Left ventricle myocardium superior (tissue), 1 donor: ENCODE results near the gene LMBRD2. TPM values are rescaled to one million over a fixed set of nuclear protein-coding genes. Genes with fewer than 3 reads are reported as not detected.
"Not testable (repeated sequence)": the region's sequence is repeated elsewhere in the genome, so short reads cannot be mapped to it uniquely, and the experiment has no call there.

Experiments
- ATAC-seq: fragments of 200-7000 bp; cut with Tn5 transposase; one replicate; pipeline ENCODE4 v1.9.1; 2020; ENCODE audit warnings: mild to moderate bottlenecking, moderate library complexity
- DNase-seq: peaks from one replicate; pipeline ENCODE4 v3.0.0-alpha.2; 2020
- intact Hi-C: fragments of 100-400 bp; cut with micrococcal nuclease; formaldehyde crosslinking; loops from one replicate; pipeline ENCODE4 v1.11.0; 2022
- total RNA-seq: library from RNA; stranded (reverse); fragmentation: NEBNext Ultra II Directional; extraction: Animal tissue kit (Norgen Biotek cat#: 25700); gene quantifications from one replicate; pipeline ENCODE4 v1.2.1, GENCODE V29; 2021
- donor health status: DM: no; HTN: yes; CAD: no; lungs with severe emphysema.

Gene LMBRD2
- total RNA-seq, 1 donor from 2014 or later, result 14.5 TPM

DNA sequence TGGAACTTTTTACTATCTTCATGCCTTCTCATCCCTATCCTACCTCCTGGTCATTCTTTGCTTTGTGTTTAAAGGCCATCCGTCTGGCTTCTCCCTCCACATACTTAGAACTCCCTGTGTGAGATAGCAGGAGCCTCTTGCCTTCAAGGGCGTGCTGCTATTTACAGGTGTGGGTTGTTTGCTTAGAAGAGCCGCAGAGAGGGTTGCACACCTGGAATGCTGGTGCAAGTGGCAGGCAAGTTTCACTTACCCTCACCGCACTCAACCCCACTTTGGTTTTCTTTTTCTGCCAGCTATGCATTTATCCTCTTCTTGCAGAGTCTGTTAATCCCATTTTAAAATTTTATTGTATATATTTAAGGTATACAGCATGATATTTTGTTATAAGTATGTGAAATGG, 12.8 kb upstream of the LMBRD2 start:
- ATAC-seq (no peak), DNase-seq (no peak)
- intact Hi-C loops, result no loop called here

- DNase-seq (no peak), ATAC-seq (no peak)
- intact Hi-C loops, result no loop called here
Measured at GRCh38 chr5:36162810-36163486, 11.3 kb upstream of the LMBRD2 start.

DNA sequence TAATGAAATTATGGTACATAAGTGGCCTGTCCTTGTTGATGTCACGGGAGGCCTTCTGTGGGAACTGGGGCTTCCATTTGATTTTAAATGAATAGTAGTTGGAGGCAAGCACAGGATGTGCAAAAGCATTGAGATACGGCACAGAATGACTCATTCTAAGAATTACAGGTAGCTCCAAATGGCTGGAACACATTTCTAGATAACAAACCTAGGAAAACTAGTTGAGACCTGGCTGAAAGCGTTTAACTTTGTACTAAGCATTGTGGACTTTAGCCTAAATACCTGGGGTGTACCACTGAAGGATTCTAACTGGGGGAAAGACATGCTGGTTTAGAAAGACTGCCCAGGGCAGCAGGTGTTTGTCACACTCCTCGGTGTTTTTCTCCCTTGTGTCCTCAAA, 9.7 kb upstream of the LMBRD2 start:
- no peak for DNase-seq
- no peak for ATAC-seq
- intact Hi-C loops, result no loop called here

DNA sequence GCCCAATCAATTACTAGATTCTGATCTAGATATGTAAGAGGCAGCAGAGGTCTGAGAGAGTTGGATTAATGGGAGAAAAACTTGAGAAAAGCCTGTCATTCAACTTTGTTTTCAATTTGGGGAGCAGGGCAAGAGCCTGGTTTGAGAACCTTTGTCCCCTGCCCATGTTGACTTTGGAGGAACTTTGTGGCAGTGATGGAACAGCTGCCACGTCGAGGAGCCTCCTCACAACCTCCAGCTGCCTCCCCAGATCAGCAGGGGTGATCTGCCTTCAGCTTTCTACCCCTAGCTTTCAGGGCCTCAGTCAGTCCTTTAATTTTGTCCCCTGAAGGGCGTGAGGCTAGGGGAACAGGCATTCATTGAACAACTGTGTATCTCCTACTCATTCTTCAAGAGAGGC, 8.9 kb upstream of the LMBRD2 start:
- intact Hi-C loops, result no loop called here
- ATAC-seq (no peak), DNase-seq (no peak)

- no peak for ATAC-seq
- intact Hi-C loops, result no loop called here
- DNase-seq, result no peak
Measured at GRCh38 chr5:36158144-36158543, 6.5 kb upstream of the LMBRD2 start.

GRCh38 chr5:36156619-36157018, 4.9 kb upstream of the LMBRD2 start:
- DNase-seq, result no peak
- intact Hi-C loops, result no loop called here
- no peak for ATAC-seq

GRCh38 chr5:36156121-36156601, 4.5 kb upstream of the LMBRD2 start:
- no peak for ATAC-seq
- DNase-seq, result no peak
- intact Hi-C loops, result no loop called here

DNA sequence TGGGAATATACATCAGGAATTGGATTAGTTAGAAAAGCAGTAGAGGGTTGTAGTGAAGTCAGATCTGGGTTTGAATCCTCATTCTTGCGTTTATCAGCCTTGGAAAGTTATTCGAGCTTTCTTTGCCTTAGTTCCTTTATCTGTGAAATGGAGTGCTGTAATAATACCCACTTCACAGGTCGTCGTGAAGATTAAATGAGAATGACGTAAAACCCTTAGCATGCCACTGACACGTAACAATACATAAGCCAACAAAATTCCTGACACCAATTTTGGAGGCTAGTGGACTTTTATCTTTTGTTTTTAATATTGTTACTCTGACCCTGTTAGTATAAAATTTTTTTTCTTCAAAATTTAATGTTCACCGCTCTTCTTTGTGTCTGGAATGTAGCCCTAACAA, 3.6 kb upstream of the LMBRD2 start:
- DNase-seq (no peak), ATAC-seq (no peak)
- intact Hi-C loops, result no loop called here

- DNase-seq (no peak), ATAC-seq (no peak)
- intact Hi-C loops, result no loop called here
Measured at GRCh38 chr5:36153726-36154125, 2.0 kb upstream of the LMBRD2 start.

DNA sequence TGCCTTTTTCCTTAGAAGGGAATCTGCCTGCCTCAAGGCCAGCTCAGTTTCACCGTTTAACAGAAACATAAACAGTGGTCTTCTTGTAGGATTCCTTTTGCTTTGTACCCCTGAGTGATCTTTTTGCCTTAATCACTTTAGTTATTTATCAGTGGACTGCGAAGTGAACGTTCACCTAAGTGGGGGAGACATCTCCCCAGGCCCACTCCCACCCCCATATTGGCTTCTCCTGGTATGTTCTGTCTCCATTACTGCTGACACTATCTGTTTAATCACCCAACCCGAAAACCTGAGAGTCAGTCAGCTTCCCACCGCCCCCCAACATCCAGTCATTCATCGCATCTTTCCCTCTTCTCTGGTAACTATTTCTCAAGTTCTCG, 1.6 kb upstream of the LMBRD2 start:
- intact Hi-C loops, result no loop called here
- no peak for DNase-seq
- ATAC-seq, result no peak

DNA sequence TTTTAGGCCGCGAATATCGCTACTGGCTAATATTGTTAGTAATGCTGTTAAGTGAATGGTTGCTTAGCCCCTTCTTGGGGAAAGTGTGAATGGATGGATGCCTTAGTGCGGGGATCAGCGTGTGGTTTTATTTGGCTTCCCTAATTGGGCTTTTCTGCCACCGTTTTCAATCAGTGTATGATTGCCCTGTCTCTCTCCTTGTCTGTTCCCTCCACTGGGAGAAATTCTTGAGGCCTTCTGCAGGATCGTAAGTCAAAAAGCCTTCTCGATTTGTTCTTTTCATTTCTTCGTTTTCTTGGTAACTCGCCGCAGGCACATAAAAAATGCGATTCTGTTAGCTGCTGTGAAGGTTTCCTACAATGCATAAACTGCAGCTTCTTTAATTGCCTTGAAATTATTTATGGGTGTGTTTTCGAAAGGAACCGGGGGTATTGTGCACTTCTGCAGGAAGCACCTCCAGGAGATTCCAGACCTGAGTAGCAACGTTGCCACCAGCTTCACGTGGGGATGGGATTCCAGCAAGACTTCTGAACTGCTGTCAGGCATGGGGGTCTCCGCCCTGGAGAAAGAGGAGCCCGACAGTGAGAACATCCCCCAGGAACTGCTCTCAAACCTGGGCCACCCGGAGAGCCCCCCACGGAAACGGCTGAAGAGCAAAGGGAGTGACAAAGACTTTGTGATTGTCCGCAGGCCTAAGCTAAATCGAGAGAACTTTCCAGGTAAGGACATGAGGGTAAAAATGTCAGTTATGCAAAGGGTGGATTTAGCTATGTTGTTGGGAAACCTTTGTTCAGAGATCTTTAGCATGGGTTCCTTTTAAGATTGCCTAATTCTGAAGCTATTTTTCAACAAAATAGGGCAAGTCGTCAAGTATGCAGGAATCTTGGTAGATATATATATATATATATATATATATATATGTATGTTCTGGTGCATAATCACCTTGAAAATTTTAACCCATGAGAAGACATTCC, 924 bp upstream of the LMBRD2 start:
- peak; percentile 8 for ATAC-seq

GRCh38 chr5:36150676-36151433, 832 bp downstream of the LMBRD2 start:
- intact Hi-C loops, result no loop called here
- peak; percentile 51 for DNase-seq
- ATAC-seq, result peak; percentile 45

More for the DNA sequence above, 924 bp upstream of the LMBRD2 start:
- intact Hi-C loops, result no loop called here
- DNase-seq, result no peak

- DNase-seq (no peak), ATAC-seq (no peak)
- intact Hi-C loops, result no loop called here
Measured at GRCh38 chr5:36147681-36148080, 4.0 kb downstream of the LMBRD2 start.

DNA sequence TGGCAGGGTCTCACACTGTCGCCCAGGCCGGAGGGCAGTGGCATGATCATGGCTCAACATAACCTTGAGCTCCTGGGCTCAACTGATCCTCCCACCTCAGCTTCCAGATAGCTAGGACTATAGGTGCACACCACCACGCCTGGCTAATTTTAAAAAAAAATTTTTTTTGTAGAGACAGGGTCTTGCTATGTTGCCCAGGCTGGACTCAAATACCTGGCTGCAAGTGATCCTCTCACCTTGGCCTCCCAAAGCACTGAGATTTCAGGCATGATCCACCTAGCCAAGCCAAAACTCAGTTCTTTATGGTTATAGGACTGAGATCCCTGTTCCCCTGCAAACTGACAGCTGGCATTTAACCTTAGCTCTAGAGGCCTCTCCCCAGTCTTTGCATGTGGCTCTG, 5.3 kb downstream of the LMBRD2 start:
- ATAC-seq (no peak), DNase-seq (no peak)
- intact Hi-C loops, result no loop called here

- no peak for ATAC-seq
- intact Hi-C loops, result no loop called here
- no peak for DNase-seq
Measured at GRCh38 chr5:36145311-36145710, 6.4 kb downstream of the LMBRD2 start.

DNA sequence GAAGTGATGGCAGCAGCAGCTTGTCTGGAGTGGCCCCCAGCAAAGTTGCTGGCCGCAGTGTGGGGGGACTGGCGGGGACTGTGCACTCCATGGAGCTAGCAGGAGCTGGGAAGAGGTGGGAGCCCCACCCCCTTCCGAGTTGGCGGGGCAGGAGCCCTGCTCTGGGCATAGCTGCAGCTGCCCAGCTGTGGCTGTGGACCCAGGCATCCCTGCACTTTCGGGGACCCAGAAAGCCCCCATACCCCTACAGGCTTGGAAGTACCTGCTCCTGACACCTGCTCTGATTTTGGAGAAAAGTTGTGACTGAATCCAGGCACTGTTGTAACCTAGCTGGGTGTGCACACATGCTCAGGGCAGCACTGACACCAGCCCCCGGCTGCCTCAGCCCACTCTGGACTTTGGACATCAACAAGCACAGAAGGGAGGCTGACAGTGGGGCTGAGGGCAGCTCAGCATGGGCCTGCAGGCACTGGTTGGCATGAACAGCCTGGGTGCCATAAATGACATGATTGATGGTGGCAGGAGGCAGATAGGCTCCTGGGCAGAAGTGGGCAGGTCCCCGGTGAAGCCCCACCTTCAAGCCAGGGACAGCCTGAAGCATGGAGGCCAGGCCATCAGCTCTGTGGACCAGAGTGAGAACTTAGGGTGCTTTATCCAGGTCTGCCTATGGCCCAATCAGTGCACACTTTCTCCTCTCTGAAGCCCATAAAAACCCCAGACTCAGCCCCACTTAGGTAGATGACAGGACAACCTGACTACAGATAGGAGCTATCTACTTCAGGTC, 12.6 kb downstream of the LMBRD2 start:
- ATAC-seq (no peak), DNase-seq (no peak)
- intact Hi-C loops, result no loop called here

DNA sequence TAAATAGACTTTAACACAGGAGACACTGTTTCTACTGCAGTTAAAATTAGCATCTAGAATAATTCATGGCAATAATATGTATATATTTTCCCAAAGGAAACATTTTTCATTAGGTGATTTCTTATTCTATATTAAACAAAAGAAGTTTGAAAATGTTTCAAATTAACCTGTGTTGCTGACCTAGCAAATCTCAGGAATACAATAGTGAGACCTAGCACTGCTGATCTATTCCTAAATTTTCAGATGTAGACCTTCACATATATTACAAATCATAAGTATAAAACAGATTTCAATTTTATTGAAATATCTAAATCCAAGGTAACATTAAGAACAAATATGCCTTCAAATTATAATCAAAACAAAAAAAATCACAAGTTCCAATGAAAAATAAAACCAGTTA, 15.1 kb downstream of the LMBRD2 start:
- intact Hi-C loops, result no loop called here
- DNase-seq, result no peak
- no peak for ATAC-seq

DNA sequence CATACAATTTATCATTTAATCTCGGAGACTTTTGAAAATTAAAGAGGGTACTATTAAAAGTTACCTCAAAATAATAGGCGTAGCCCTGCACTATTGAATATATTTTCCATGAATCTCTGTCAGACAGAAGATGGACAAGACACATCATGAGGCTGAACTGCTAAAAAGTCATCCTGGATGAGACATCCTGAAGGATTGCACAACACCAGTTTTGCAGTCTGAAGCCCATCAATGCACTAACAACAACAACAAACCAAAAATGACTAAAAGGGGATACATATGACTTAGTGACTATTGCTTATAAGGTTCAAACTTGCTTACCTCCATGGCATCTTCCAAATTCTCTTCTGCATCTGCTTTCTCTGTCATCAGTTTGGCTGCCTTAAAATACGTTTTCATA, 15.7 kb downstream of the LMBRD2 start:
- DNase-seq, result no peak
- intact Hi-C loops, result no loop called here
- no peak for ATAC-seq

DNA sequence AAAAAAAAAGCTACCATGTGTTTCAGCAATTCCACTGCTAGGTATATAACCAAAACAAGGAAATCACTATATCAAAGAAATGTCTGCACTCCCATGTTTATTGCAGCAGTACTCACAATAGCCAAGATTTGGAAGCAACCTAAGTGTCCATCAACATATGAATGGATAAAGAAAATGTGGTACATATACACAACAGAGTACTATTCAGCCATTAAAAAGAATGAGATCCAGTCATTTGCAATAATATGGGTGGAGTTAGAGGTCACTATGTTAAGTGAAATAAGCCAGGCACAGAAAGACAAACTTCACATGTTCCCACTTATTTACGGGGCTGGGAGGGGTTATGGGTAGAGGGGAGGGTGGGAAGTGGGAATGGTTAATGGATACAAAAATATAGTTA, 18.7 kb downstream of the LMBRD2 start:
- DNase-seq, ATAC-seq, intact Hi-C loops: not testable (repeated sequence)
